Esophagus squamous epithelium (tissue), 5 donors: Measurements from ENCODE around the gene STT3A. TPM values are rescaled to one million over a fixed set of nuclear protein-coding genes. Genes with fewer than 3 reads are reported as not detected.

Source experiments
- DNase-seq: peaks from one replicate; lab custom pipeline; 2025; lab: John Stamatoyannopoulos, UW
- H3K27ac ChIP-seq, 4 donors: fragments of 200-600 bp; sonication (generic); one replicate each; pipeline ENCODE4 v1.5.1; 2016 to 2019; ENCODE audit warnings: mild to moderate bottlenecking in 1 of 4
- H3K27me3 ChIP-seq, 4 donors: fragments of 200-600 bp; sonication (generic); 1 replicate in 3 of 4; 2 replicates in 1 of 4; pipeline versions ENCODE4 v1.5.1 to v1.6.0; 2017 to 2021; ENCODE audit warnings: antibody characterized with exemption in 1 of 4
- H3K36me3 ChIP-seq, 3 donors: fragments of 200-600 bp; sonication (generic); one replicate each; pipeline ENCODE4 v1.5.1; 2016 to 2019
- H3K4me1 ChIP-seq, 3 donors: fragments of 200-600 bp; sonication (generic); one replicate each; pipeline ENCODE4 v1.5.1; 2017 to 2019
- H3K4me3 ChIP-seq, 4 donors: fragments of 200-600 bp; sonication (generic); 1 replicate in 3 of 4; 2 replicates in 1 of 4; pipeline ENCODE4 v1.5.1; 2016 to 2019; ENCODE audit warnings: mild to moderate bottlenecking in 2 of 4, moderate library complexity in 1 of 4
- H3K9me3 ChIP-seq, 3 donors: fragments of 200-600 bp; sonication (generic); one replicate each; pipeline ENCODE4 v1.5.1; 2016 to 2019
- CTCF ChIP-seq, 6 experiments: fragments of 450-650 bp in 4 of 6; fragments of 200-600 bp in 2 of 6; sonication (generic) in 2 of 6; IDR thresholded peaks; one replicate each; pipeline ENCODE4 v1.5.1; 2016 to 2019; ENCODE audit warnings: antibody characterized with exemption in 6 of 6, mild to moderate bottlenecking in 4 of 6, moderate library complexity in 4 of 6
- POLR2A ChIP-seq, 4 donors: fragments of 450-650 bp; IDR thresholded peaks; one replicate each; pipeline ENCODE4 v1.6.1; 2017; ENCODE audit warnings: antibody characterized with exemption in 4 of 4, mild to moderate bottlenecking in 4 of 4, moderate library complexity in 3 of 4
- WGBS, 2 donors: methylation state at CpG; one replicate each; pipeline ENCODE4 v1.1.5; 2018; 5-methylcytosine and 5-hydroxymethylcytosine counted together
- intact Hi-C: fragments of 100-400 bp; cut with DNase I; formaldehyde crosslinking; loops from one replicate; pipeline ENCODE4 v1.15.0; 2022
- total RNA-seq, 4 donors: library from RNA; depleted of rRNA; stranded (reverse); fragments of >200 nt; gene quantifications; one replicate each; pipeline ENCODE4 v1.1.0, GENCODE V29; 2016
- donor health status: DM: yes; HTN: yes; CAD: no.

The STT3A gene
- total RNA-seq, 4 donors from 2014 or later: 50.7 to 89.7 (median 67.2) TPM

DNA sequence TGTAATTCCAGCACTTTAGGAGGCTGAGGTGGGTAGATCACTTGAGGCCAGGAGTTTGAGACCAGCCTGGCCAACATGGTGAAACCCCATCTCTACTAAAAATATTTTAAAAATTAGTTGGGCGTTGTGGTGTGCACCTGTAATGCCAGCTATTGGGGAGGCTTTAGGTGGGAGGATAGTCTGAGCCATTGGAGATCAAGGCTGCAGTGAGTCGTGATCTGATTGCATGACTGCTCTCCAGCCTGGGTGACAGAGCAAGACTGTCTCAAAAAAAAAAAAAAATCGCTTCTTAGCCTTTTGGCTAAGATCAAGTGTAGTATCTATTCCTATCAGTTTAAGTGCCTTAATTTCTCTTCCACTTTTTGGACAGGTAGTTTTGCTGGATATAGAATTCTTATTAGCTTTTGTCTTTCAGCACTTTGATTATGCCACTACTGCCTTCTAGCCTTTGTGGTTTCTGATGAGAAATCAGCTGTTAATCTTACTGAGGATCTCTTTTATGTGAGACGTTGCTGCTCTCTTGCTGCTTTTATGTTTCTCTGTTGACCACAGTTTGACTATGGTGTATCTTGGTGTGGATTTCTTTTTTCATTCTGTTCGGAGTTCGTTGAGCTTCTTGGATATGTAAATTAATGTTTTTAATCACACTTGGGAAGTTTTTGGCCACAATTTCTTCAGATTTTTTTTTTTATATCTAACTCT lies 57.0 kb downstream of the STT3A start:
- H3K9me3 ChIP-seq: no peaks in the 10 kb centered on the region
- intact Hi-C loops: no loop called here
- H3K4me1 ChIP-seq: no peaks in the 10 kb centered on the region
- no peak for DNase-seq
- no peaks in the 10 kb centered on the region for H3K27me3 ChIP-seq
- TF ChIP-seq POLR2A (IDR thresholded peaks at IDR 0.05) (no peak), CTCF (IDR thresholded peaks at IDR 0.05) (no peak)
- peaks cover 0 to 24% (median 0%) of the 10 kb centered on the region in 3 donors for H3K36me3 ChIP-seq
- 83% methylated on average over 6 of the region's 6 CpGs for WGBS, 2 donors
- no peak overlapping the region for H3K4me3 ChIP-seq
- H3K27ac ChIP-seq: no peak overlapping the region

DNA sequence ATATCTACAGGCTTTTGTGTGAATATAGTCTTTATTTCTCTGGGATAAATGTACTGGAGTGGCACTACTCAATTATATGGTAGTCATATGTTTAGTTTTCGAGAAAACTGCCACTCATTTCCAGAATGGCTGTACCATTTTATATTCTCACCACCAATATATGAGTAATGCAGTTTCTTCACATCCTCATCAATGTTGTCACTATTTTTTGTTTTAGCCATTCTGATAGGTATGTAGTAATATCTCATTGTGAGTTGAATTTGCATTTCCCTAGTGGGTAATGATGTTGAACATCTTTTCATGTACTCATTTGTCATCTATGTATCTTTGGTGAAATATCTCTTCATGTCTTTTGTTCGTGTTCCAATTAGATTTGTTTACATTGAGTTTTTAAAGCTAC lies 70.0 kb downstream of the STT3A start:
- H3K9me3 ChIP-seq: no peaks in the 10 kb centered on the region
- TF ChIP-seq POLR2A (IDR thresholded peaks at IDR 0.05): no peak
- TF ChIP-seq CTCF (IDR thresholded peaks at IDR 0.05): no peak
- intact Hi-C loops: no loop called here
- no peaks in the 10 kb centered on the region for H3K36me3 ChIP-seq
- DNase-seq: no peak
- 85 to 86% methylated on average over 2 of the region's 2 CpGs for WGBS, 2 donors
- no peaks in the 10 kb centered on the region for H3K4me1 ChIP-seq
- H3K27ac ChIP-seq: no peak overlapping the region
- H3K4me3 ChIP-seq: no peak overlapping the region
- H3K27me3 ChIP-seq: no peaks in the 10 kb centered on the region

DNA sequence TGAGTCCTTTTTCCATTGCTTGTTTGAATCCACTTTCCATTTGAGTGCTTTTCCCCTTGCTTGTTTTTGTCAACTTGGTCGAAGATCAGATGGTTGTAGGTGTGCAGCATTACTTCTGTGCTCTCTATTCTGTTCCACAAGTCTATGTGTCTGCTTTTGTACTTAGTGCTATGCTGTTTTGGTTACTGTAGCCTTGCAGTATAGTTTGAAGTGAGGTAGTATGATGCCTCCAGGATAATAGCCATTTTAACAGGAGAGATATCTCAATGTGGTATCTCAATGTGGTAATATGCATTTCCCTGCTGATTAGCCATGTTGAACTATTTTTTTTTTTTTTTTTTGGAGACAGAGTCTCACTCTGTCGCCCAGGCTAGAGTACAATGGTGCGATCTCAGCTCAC lies 71.3 kb downstream of the STT3A start:
- H3K27me3 ChIP-seq: no peaks in the 10 kb centered on the region
- no peak for DNase-seq
- WGBS, 2 donors: 78 to 98% methylated on average over 2 to 3 of the region's 3 CpGs
- no peaks in the 10 kb centered on the region for H3K9me3 ChIP-seq
- H3K27ac ChIP-seq: no peak overlapping the region
- no peaks in the 10 kb centered on the region for H3K4me1 ChIP-seq
- no peaks in the 10 kb centered on the region for H3K36me3 ChIP-seq
- intact Hi-C loops: no loop called here
- no peak overlapping the region for H3K4me3 ChIP-seq
- TF ChIP-seq POLR2A (IDR thresholded peaks at IDR 0.05): no peak
- TF ChIP-seq CTCF (IDR thresholded peaks at IDR 0.05): no peak

DNA sequence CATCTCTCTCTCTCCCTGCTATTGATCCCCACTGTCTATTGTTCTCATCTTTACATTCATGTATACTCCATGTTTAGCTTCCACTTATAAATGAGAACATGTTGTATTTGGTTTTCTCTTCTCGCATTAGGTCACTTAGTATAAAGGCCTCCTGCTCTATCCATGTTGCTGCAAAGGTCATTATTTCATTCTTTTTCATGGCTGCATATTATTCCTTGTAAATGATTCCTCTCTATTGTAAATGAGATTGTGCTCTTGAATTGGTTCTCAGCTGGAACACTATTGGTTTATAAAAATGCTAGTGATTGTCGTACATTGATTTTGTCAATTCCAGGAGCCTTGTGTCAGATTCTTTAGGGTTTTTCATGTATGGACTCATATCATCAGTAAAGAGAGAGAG lies 74.5 kb downstream of the STT3A start:
- H3K4me3 ChIP-seq: no peak overlapping the region
- H3K9me3 ChIP-seq: no peaks in the 10 kb centered on the region
- H3K4me1 ChIP-seq: no peaks in the 10 kb centered on the region
- DNase-seq: no peak
- WGBS, 2 donors: 89 to 95% methylated on average over 2 of the region's 2 CpGs
- H3K27ac ChIP-seq: no peak overlapping the region
- intact Hi-C loops: no loop called here
- no peak for TF ChIP-seq CTCF (IDR thresholded peaks at IDR 0.05)
- H3K27me3 ChIP-seq: no peaks in the 10 kb centered on the region
- H3K36me3 ChIP-seq: no peaks in the 10 kb centered on the region

DNA sequence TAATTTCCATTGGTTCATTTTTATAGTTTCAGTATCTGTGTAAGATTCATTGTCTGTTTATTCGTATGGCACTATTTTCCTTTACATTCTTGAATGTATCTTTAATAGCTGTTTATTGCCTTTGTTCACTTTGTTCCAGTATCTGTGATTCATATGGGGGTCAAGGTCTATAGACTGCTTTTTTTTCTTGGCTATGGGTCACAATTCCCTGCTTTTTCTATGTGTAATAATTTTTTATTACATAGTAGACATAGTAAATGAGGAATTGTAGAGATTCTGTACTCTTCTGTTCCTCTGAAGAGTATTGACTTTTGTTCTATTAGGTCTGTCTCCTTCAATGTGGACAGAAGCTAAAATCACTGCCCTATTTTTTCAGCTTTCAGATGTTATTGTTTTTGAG lies 77.5 kb downstream of the STT3A start:
- Histone ChIP-seq H3K27ac (no peak overlapping the region), H3K27me3 (no peaks in the 10 kb centered on the region), H3K9me3 (no peaks in the 10 kb centered on the region), H3K4me3 (no peak overlapping the region), H3K4me1 (no peaks in the 10 kb centered on the region), H3K36me3 (no peaks in the 10 kb centered on the region)
- intact Hi-C loops: no loop called here
- TF ChIP-seq CTCF (IDR thresholded peaks at IDR 0.05): no peak
- no peak for TF ChIP-seq POLR2A (IDR thresholded peaks at IDR 0.05)
- 71 to 96% methylated on average over 1 of the region's 1 CpG for WGBS, 2 donors
- no peak for DNase-seq
